HG03103 (cell line): ENCODE measurements around the gene BTN3A1.
"Not testable (repeated sequence)": the region's sequence is repeated elsewhere in the genome, so short reads cannot be mapped to it uniquely, and the experiment has no call there.

ENCODE experiments used
- ATAC-seq: cut with Tn5 transposase; IDR thresholded peaks from one replicate; pipeline ENCODE4 v1.9.1; 2021; ENCODE audit warnings: low read depth; ENCODE audit not compliant: unreplicated experiment

Gene BTN3A1

DNA sequence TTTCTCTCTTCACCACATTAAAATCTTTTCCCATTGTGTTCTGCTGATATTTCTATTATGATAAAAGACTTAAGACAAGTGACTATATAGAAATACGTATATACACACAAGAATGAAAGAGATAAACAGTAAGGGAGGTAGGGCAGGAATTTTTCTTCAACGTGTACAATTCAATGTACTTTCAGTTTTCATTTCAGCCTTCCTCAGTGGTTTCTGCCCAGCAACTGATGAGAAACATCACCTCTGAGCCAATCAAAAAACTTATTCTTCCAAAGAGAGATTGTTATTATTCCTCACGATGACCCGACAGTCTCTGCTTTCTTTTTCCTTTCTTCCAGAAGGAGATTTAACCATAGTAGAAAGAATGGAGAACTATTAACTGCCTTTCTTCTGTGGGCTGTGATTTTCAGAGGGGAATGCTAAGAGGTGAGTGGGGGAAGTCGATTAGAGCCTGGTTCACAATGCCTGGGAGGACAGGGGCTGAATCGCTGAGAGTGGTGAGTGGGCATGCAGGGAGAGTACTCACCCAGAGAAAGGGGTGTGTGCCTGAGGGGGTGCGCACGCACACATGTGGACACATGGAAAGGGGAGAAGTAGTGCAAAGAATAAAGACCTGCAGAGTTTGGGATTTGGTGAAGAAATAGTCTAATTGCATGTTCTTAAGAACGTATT is at the start of gene BTN3A1:
Gene BTN3A1, plus strand, starts transcription at position 289 of the 672 bp plus-strand sequence. CDS start 3,289 bp downstream, outside the sequence.
- peak; percentile 79 for ATAC-seq

DNA sequence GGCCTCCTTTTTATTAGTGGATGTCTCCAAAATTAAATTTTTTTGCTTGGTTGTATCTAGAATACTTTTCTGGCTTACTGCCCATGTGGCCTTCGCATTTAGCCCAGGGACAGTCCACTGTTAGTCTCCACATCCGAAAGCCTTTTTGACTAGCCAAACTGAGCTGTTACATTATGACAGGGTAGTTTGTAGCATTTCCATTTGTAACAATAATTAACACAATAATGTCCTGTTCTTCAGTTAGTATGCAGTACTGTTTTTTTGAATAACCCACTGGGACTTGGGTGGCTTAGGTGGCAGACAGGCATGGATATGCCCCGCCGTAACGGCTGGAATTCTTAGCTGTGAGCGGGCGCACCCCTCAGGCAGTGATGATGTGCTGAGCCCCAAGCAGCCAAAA is 49.8 kb upstream of the BTN3A1 start:
- ATAC-seq = no peak

DNA sequence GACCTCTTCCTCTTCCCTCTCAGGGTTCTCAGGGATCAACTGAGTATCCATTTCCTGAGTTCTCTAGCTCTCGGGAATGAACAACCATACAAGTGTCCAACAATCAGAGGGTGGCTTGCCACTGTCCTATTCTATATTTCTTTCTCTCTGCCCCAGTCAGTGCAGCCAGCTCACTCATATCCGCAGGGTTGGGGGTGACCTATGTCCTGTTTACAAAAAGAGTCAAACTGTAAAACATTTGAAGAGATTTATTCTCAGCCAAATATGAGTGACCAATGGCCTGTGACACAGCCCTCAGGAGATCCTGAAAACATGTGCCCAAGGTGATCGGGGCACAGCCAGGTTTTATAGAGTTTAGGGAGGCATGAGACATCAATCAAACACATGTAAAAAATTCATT is 47.9 kb upstream of the BTN3A1 start:
- no peak for ATAC-seq

DNA sequence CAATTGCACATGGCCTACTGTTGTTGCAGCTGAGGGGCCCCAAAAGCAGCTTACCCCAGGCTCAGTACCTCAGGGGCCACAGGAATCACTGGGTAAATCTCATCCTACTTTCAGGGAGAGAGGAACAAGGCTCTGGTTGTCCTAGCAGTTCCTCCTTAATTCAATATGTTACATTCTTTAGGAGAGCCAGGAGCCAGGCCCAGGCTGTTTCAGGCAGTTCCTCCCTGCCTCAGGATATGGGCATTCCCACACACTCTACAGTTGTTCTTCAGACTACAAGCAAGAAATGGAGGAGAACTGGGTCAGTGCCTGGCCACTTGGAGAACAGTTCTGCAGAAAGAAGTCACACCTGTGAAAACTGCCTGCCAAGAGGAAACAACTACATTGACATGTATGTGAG is 46.7 kb upstream of the BTN3A1 start:
- ATAC-seq = no peak

DNA sequence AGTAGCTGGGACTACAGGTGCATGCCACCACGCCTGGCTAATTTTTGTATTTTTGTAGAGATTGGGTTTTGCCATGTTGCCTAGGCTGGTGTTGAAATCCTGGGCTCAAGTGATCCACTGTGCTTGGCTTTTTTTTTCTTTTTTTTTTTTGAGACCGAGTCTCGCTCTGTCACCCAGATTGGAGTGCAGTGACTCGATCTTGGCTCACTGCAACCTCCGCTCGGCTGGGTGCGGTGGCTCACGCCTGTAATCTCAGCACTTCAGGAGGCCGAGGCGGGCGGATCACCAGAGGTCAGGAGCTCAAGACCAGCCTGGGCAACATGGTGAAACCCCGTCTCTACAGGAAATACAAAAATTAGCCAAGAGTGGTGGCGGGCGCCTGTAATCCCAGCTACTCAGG is 44.5 kb upstream of the BTN3A1 start:
- ATAC-seq = not testable (repeated sequence)

DNA sequence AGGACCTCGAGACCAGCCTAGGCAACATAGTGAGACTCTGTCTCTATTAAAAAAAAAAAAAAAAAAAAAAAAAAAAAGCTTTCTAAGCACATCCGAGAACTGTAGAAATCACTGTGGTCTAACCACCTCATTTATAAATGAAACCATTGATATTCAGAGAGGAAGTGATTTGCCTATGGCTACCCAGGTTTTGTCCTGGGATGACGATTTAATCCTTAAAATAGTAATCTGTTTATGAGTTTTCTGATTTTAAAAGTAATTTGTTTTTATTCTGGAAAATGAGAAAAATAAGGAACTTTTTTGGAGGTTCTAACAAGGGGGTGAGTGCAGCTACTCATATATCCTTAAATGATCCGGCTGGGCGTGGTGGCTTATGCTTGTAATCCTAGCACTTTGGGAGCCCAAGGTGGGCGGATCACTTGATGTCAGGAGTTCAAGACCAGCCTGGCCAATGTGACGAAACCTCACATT is 43.5 kb upstream of the BTN3A1 start:
- ATAC-seq = peak; percentile 45

DNA sequence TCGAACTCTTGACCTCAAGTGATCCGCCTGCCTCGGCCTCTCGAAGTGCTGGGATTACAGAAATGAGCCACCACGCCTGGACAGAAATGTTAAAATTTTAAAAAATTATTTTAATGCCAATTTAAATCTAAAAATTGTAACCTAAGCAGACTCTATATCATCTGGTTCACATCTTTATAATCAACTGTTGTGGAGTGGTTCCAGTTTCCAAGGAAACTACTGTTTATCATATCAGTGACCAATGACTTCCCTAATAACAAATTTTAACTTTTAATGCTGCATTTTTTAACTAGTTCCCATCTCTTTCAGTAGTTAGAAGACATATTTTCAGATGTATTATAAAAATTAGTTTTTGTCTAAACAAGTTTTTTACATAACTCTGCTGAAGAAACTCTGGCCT is 42.3 kb upstream of the BTN3A1 start:
- no peak for ATAC-seq

DNA sequence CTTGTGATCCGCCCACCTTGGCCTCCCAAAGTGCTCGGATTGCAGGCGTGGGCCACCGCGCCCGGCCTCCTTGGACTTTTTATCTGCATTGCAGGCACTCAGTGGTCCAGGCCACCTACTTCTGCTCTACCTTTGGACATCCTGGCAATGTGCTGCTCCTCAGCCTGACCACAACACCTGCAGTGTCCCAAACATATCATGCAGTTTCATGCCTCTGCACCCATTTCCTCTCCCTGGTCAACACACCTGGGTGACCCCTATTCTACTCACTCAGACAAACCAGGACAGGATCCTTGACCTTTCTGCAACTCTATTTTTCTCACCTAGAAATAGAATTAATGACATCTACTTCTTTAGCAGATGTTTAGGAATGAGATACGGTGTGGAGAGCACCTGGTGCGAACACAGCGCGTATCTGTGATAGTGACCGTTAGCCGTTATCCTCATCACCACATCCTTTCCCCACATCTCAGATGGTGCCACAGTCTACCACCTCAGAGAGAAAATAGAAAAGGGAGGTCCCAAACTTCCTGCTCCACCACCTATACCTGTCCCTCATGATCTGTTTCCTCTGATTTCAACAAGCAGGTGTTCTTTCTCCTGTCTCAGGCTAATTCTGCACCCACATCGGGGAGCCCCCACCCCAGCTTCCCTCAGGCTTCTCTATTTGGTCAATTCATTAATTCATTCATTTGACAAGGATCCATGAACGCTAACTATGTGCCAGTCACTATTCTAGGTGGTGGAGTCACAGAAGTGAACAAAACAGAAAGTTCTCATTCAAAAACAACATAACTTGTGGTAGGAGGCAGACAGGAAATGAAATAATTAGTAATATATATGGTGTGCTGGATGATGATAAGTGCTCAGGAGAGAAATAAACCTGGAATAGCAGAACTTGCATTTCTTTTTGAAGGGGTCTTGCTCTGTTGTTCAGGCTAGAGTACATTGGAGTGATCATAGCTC is 41.3 kb upstream of the BTN3A1 start:
- no peak for ATAC-seq

DNA sequence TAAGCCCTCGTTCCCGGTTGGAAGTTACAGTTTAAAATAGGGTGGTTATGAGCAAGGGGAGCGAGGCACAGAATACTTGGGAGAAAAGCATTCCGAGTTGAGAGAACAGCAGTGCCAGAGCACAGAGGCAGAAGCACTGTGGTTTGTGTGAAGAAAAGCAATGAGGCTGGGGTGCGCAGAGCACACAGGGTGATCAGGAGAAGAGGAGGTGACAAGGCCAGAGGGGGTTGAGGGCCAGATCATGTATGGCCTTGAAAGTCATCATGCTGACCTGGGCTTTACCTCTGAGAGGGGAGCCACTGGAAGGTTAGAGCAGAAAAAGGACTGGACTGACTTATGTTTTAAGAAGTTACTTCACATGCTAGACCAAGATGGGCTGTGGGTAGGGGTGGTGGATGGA is 40.5 kb upstream of the BTN3A1 start:
- no peak for ATAC-seq

DNA sequence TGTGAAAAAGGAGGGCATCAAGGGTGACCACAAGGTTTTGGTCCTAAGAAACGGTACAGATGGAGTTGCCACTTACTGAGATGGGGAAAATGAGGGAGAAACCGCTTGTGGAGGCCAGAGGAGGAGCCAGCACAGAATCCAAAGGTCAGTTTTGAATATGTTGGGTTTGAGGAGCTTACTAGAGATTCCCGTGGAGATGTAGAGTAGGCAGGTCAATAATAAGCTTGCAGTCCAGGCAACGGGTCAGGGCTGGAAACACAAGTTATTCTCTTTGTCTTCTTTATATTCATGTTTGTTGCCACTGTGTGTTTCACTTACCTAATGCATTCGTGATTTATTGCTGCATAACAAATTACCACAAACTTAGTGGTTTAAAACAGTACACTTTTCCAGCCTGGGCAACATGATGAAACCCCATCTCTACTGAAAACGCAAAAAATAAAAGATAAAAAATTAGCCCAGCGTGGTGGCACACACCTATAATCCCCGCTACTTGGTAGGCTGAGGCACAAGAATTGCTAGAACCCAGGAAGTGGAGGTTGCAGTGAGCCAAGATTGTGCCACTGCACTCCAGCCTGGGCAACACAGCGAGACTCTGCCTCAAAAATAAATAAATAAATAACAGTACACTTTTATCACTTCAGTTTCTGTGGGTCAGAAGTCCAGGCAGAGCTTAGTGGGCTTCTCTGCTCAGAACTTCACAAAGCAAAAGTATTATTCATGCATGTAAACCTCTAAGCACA is 39.8 kb upstream of the BTN3A1 start:
- no peak for ATAC-seq

DNA sequence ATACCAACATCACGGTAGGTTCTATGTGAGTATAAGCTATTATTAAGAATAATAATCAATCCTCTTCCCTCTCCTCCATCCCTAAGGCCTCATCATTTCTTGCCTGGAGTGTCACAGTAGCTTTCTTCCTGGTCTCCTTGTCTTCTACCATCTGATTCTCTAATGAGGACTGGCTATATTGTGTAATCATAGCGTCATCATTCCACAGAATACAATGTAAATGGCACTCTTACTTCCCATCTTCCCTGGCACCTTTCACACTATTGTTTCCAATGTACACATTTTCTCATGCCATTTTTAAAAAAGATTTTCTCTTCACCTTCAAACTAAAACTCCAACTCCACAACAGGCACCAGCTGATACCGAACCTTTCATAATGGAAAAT is 39.2 kb upstream of the BTN3A1 start:
- no peak for ATAC-seq

DNA sequence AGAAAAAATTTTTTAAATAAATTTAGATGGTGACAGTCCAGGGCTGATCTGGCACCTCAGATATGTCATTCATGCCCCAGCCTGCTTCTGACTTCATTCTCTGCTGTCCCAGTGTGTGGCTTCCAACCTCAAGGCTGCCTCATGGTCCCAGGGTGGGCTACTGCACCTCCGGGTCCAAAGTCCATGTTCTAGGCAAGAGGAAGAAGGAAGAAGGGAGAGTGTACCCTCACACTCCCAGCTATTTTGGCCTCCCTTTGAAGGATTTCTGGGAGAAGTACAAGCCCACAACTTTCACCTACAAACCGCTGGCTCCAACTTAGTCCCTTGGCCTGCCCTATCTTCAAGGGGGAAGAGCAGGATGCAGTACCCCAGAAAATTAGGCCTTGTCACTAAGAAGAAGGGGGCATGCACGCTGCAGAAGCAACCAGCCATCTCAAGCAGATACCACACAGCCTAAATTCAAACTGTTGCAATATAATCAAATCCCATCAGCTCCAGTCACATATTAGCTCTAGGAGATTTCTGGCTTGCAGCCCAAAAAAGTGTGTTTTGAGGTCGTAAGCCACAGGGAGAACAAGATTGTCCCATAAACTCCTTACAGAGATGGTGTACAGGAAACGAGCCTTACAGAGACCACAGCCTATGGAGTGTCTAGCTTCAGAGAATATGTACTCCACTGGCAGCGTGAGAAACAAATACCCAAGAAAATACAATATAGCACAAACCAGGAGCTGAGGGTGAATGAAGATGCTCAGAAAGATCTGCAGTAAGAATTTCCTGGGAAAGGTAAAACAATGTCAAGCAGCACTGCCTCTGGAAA is 38.0 kb upstream of the BTN3A1 start:
- no peak for ATAC-seq

DNA sequence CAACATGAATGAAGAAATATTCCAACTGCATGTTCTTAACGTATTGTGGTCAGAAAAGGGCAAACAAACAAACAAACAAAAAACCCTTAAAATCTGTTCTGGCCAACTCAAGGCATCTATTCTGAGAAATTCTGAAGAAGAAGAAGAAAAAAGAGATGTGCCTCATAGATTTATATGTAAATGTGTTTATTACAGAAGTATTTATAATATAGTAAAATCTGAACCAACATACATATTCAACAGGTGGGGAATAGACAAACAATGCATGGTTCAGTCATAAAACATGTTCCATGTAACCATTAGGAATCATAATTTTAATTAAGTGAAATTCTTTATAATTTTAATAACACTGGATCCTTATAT is 36.5 kb upstream of the BTN3A1 start:
- ATAC-seq = no peak

DNA sequence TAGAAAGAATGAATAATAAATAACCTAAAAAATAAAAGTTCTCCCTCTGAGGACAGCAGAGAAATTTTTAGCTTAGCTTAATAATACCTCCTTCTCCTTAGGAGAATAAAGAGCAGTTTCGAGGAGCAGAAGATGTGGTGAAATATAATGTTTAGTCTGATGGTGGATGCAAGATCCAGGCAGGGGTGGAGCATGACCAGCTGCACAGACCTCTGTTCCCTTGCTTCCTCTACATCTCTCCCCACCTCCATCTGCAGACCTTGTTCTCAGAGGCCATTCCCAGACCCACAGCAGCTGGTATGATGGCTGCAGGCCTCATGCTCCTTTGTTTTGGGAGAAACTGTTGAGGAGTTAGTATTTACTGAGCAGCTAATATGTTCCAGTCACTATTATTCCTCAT is 35.6 kb upstream of the BTN3A1 start:
- no peak for ATAC-seq

DNA sequence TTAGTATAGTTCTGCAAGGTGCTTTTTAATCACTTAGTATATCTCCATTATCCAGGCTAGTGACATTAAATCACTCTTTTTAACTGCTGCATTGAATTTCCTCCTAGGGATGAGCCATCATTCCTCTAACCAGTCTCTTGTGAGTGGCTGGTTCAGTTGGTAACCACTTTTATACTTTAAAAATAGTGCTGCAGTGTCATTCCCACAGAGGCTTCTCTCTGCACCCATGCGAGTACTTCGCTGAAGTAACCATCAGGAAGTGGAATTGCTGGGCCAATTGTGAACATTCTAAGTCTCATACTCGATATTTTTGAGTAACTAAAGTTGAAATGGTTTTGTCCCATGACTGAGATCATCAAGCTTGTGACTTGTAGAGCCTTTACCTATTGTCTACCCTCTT is 35.0 kb upstream of the BTN3A1 start:
- no peak for ATAC-seq

DNA sequence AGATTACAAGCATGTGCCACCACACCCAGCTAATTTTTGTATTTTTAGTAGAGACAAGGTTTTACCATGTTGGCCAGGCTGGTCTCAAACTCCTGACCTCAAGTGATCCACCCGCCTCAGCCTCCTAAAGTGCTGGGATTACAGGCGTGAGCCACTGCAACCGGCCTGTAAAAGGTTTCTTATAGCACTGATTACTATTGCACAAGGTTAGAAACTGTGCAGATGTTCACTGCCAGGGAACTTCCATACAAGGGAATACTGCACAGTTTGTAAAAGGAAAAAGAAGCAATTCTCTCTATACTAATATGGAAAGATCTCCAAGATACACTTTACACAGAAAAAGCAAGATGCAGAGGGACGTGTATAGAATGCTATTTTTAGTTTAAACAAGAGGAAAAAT is 30.3 kb upstream of the BTN3A1 start:
- not testable (repeated sequence) for ATAC-seq

DNA sequence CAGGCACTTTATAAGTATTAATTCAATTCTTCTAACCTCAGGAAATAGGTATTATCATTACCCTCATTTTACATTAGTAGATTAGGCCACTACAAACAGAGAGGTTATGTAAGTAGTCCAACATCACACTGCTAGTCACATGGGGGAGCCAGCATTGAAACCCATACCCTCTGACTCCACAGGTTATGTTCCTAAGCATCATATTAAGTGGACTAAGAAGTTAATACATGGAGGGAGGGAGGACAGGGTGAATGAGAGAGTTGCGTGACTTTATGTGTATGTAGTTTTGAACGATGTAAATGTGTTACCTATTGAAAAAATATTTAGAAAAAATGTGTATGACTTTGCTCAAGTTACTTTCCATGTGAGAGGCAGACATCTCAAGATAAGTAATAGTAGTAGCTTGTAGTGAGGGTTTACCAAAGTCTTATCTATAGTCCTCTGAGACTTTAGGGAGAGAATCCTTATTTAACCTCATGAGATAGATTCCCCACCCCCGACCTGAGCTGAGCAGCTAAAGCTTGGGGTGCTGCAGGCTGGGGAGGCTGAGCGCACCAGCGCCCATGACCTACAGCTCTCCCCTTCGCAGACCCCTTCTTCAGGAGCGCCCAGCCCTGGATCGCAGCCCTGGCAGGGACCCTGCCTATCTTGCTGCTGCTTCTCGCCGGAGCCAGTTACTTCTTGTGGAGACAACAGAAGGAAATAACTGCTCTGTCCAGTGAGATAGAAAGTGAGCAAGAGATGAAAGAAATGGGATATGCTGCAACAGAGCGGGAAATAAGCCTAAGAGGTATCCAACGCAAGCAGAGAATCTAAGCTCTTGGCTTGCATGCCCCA is 29.5 kb upstream of the BTN3A1 start:
- no peak for ATAC-seq

DNA sequence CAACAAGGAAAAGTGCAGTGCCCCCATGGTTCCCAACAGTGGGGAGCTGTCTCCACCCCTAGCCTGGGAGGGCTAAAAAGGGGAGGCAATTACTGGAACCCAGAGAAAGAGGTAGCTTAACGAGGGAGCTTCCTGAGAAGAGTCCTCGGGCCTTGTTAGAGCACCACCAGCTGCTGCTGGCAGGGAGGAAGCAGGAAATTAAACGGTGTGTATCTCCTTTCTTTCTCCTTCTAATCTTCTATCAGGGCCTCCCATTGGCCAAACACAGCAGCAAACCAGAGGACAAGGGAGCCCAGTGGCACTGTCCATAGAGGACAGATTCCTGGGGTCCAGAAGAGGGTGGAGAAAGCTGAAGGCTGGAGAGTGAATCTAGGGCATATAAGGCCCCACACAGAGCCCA is 26.8 kb upstream of the BTN3A1 start:
- ATAC-seq = no peak

DNA sequence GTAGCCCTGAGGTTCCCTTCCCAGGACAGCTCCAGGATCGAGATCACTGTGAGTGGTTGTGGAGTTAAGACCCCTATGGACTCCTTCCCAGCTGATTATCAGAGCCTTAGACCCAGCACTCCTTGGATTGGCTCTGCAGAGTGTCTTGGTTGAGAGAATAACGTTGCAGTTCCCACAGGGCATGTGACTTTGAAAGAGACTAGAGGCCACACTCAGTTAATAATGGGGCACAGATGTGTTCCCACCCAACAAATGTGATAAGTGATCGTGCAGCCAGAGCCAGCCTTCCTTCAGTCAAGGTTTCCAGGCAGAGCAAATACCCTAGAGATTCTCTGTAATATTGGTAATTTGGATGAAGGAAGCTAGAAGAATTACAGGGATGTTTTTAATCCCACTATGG is 24.4 kb upstream of the BTN3A1 start:
- ATAC-seq = no peak
